DND-41 (cell line): ENCODE results near the gene DCLK3.

Experiments
- ATAC-seq: fragments of 200-7000 bp; cut with Tn5 transposase; 3 replicates; pipeline ENCODE4 v1.9.1; 2021; ENCODE audit warnings: low read depth; ENCODE audit not compliant: insufficient read depth
- DNase-seq: peaks from one replicate; pipeline ENCODE4 v3.0.0-alpha.2; 2020
- H2AFZ ChIP-seq: 2 replicates; pipeline ENCODE4 v1.6.0; 2012; ENCODE audit warnings: low read depth, low read length
- H3K27ac ChIP-seq: 2 replicates; pipeline ENCODE4 v1.5.1; 2012; ENCODE audit warnings: low read length, inconsistent platforms
- H3K27me3 ChIP-seq: fragments of 200-600 bp; sonication (generic); 2 replicates; pipeline ENCODE4 v1.6.0; 2012; ENCODE audit warnings: low read length, mild to moderate bottlenecking, inconsistent platforms; ENCODE audit not compliant: insufficient read depth, poor library complexity
- H3K36me3 ChIP-seq: 2 replicates; pipeline ENCODE4 v1.5.1; 2012; ENCODE audit warnings: low read length, inconsistent platforms; ENCODE audit not compliant: insufficient read depth
- H3K4me1 ChIP-seq: 2 replicates; pipeline ENCODE4 v1.5.1; 2012; ENCODE audit warnings: mild to moderate bottlenecking, low read length; ENCODE audit not compliant: insufficient read depth
- H3K4me2 ChIP-seq: 2 replicates; pipeline ENCODE4 v1.6.0; 2012; ENCODE audit warnings: mild to moderate bottlenecking, moderate library complexity, low read length, inconsistent platforms; ENCODE audit not compliant: insufficient read depth
- H3K4me3 ChIP-seq, 2 experiments: fragments of 200-600 bp in 1 of 2; shearing (Covaris generic) in 1 of 2; 2 replicates each; pipeline ENCODE4 v1.5.1; 2012 to 2016; ENCODE audit warnings: inconsistent platforms in 2 of 2, low read length in 2 of 2, mild to moderate bottlenecking in 2 of 2, low read depth in 1 of 2, moderate library complexity in 1 of 2
- H3K79me2 ChIP-seq: 2 replicates; pipeline ENCODE4 v1.6.0; 2012; ENCODE audit warnings: low read length, inconsistent platforms; ENCODE audit not compliant: insufficient read depth
- H3K9ac ChIP-seq: 2 replicates; pipeline ENCODE4 v1.6.0; 2012; ENCODE audit warnings: low read depth, mild to moderate bottlenecking, inconsistent platforms, low read length, moderate library complexity
- H3K9me3 ChIP-seq: 2 replicates; pipeline ENCODE4 v1.5.1; 2012; ENCODE audit warnings: low read length, moderate library complexity, mild to moderate bottlenecking, inconsistent platforms; ENCODE audit not compliant: insufficient read depth, severe bottlenecking
- H4K20me1 ChIP-seq: 2 replicates; pipeline ENCODE4 v1.6.0; 2012; ENCODE audit warnings: low read length; ENCODE audit not compliant: insufficient read depth
- CTCF ChIP-seq: IDR thresholded peaks from 2 replicates; pipeline ENCODE4 v1.5.1; 2012; ENCODE audit warnings: borderline replicate concordance, low read length, moderate library complexity, mild to moderate bottlenecking; ENCODE audit not compliant: poor library complexity, severe bottlenecking; ENCODE audit errors: extremely low read depth
- EZH2 ChIP-seq: IDR thresholded peaks from 3 replicates; pipeline ENCODE4 v1.6.1; 2012; ENCODE audit warnings: borderline replicate concordance, low read depth, mild to moderate bottlenecking, moderate library complexity, low read length, inconsistent platforms; ENCODE audit not compliant: severe bottlenecking

DCLK3 gene

GRCh38 chr3:36733723-36734122 lies 30.6 kb downstream of the DCLK3 start:
- no peaks in the 10 kb centered on the region for H4K20me1 ChIP-seq
- no peak overlapping the region for H3K9ac ChIP-seq
- H3K4me3 ChIP-seq = no peak overlapping the region
- H3K4me2 ChIP-seq = no peak overlapping the region
- H2AFZ ChIP-seq = no peak overlapping the region
- H3K4me1 ChIP-seq = peaks cover 15% of the 10 kb centered on the region
- no peaks in the 10 kb centered on the region for H3K27me3 ChIP-seq
- ATAC-seq = no peak
- no peaks in the 10 kb centered on the region for H3K9me3 ChIP-seq
- DNase-seq = no peak
- no peaks in the 10 kb centered on the region for H3K36me3 ChIP-seq
- TF ChIP-seq EZH2 (no peak), CTCF (no peak)
- H3K27ac ChIP-seq = no peak overlapping the region
- H3K79me2 ChIP-seq = no peaks in the 10 kb centered on the region

GRCh38 chr3:36733162-36733696 lies 31.1 kb downstream of the DCLK3 start:
- no peaks in the 10 kb centered on the region for H3K27me3 ChIP-seq
- H4K20me1 ChIP-seq = no peaks in the 10 kb centered on the region
- H3K79me2 ChIP-seq = no peaks in the 10 kb centered on the region
- H2AFZ ChIP-seq = no peak overlapping the region
- no peaks in the 10 kb centered on the region for H3K9me3 ChIP-seq
- no peak for DNase-seq
- no peak overlapping the region for H3K4me2 ChIP-seq
- no peak overlapping the region for H3K4me3 ChIP-seq
- H3K9ac ChIP-seq = no peak overlapping the region
- H3K27ac ChIP-seq = no peak overlapping the region
- TF ChIP-seq EZH2 (no peak), CTCF (no peak)
- H3K36me3 ChIP-seq = no peaks in the 10 kb centered on the region
- H3K4me1 ChIP-seq = peaks cover 15% of the 10 kb centered on the region
- no peak for ATAC-seq

GRCh38 chr3:36730966-36731365 lies 33.4 kb downstream of the DCLK3 start:
- TF ChIP-seq EZH2 = no peak
- no peak for TF ChIP-seq CTCF
- Histone ChIP-seq H3K4me2 (no peak overlapping the region), H3K9ac (no peak overlapping the region), H3K4me1 (no peaks in the 10 kb centered on the region; the same call in 1 of the 2 replicates), H3K4me3 (no peak overlapping the region), H2AFZ (no peak overlapping the region), H4K20me1 (no peaks in the 10 kb centered on the region), H3K36me3 (no peaks in the 10 kb centered on the region), H3K9me3 (no peaks in the 10 kb centered on the region), H3K27ac (no peak overlapping the region), H3K79me2 (no peaks in the 10 kb centered on the region), H3K27me3 (no peaks in the 10 kb centered on the region)
- no peak for ATAC-seq
- no peak for DNase-seq
